GM10266 (cell line): ENCODE measurements around the gene DOC2A.

Source experiments
- DNase-seq: peaks from one replicate; pipeline ENCODE4 v3.0.0; 2012; ENCODE audit errors: extremely low spot score
- CTCF ChIP-seq: IDR thresholded peaks from 2 replicates; pipeline ENCODE4 v1.5.1; 2012; ENCODE audit warnings: mild to moderate bottlenecking, low read depth; ENCODE audit not compliant: control insufficient read depth, insufficient read depth; ENCODE audit errors: missing control alignments

Gene DOC2A

GRCh38 chr16:29985271-29985811 lies 25.5 kb downstream of the DOC2A start:
- TF ChIP-seq CTCF: no peak
- DNase-seq: no peak

DNA sequence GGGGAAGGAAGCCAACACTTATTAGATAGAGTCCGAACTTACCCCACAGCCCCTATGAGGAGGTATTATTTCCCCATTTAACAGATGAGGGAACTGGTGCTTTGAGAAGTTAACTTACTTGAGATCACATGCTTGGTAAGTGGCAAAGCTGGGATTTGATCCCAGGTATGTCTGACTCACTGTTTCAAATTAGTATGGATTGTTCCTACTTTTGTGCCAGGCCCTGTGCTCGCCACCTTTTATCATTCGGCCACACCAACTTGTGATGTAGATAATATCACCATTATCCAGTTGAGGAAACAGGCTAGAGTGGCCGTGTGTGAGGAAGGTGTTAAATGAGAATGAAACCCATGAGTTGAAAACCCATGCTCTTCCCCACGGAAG lies 26.1 kb downstream of the DOC2A start:
- DNase-seq: no peak
- no peak for TF ChIP-seq CTCF

- no peak for TF ChIP-seq CTCF
- no peak for DNase-seq
These were observed 26.6 kb downstream of the DOC2A start for GRCh38 chr16:29984137-29984763.

- no peak for TF ChIP-seq CTCF
- no peak for DNase-seq
These were observed 27.2 kb downstream of the DOC2A start for GRCh38 chr16:29983420-29984136.

DNA sequence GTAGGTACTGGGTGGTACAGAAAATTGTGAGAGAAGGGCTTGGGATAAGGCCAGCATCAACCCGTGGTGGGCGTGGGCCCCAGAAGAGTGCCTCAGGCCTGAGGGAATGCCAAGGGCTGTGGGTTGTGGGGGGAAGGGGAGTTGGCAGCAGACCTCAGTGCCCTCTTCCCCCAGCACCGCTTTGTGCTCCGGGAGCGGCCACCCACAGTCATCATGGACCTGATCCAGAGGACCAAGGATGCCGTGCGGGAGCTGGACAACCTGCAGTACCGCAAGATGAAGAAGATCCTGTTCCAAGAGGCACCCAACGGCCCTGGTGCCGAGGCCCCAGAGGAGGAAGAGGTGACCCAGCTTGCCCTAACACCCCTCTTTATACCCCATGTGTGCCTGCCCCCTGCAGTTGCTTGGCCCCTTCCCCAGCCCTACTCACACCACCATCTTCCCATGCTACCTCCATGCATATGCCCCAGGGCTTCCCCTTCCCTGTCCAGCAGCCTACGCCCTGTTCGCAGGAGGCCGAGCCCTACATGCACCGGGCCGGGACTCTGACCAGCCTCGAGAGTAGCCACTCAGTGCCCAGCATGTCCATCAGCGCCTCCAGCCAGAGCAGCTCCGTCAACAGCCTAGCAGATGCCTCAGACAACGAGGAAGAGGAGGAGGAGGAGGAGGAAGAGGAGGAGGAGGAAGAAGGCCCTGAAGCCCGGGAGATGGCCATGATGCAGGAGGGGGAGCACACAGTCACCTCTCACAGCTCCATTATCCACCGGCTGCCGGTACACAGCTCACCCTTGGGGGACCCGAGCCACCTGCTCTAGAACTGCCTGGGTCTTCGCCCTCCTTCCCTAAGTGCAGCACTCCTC lies 28.0 kb downstream of the DOC2A start:
- DNase-seq: no peak
- TF ChIP-seq CTCF: no peak

- no peak for DNase-seq
- TF ChIP-seq CTCF: no peak
These were observed 32.1 kb downstream of the DOC2A start for GRCh38 chr16:29978564-29979270.
